Neuronal stem cell (in vitro differentiated cells): ENCODE results near the gene DCST1.

Experiments
- DNase-seq: peaks from one replicate; pipeline ENCODE4 v3.0.0-alpha.2; 2013; ENCODE audit warnings: low spot score
- H2AFZ ChIP-seq: one replicate; pipeline ENCODE4 v1.6.1; 2013; ENCODE audit warnings: mild to moderate bottlenecking, low read length, inconsistent platforms
- H2AK5ac ChIP-seq: 2 replicates; pipeline ENCODE4 v1.6.1; 2013; ENCODE audit warnings: low read depth, mild to moderate bottlenecking, inconsistent platforms, low read length, moderate library complexity, mixed read lengths
- H2BK120ac ChIP-seq: 2 replicates; pipeline ENCODE4 v1.6.1; 2013; ENCODE audit warnings: low read depth, mild to moderate bottlenecking, inconsistent platforms, low read length, moderate library complexity, mixed read lengths
- H2BK12ac ChIP-seq: one replicate; pipeline ENCODE4 v1.6.1; 2013; ENCODE audit warnings: low read length, inconsistent platforms
- H2BK15ac ChIP-seq: 2 replicates; pipeline ENCODE4 v1.6.1; 2013; ENCODE audit warnings: mild to moderate bottlenecking, low read length, inconsistent platforms, mixed read lengths
- H2BK5ac ChIP-seq: one replicate; pipeline ENCODE4 v1.6.1; 2013; ENCODE audit warnings: inconsistent platforms, mild to moderate bottlenecking, low read length, moderate library complexity
- H3K14ac ChIP-seq: one replicate; pipeline ENCODE4 v1.6.1; 2013; ENCODE audit warnings: low read length, inconsistent platforms
- H3K18ac ChIP-seq: 2 replicates; pipeline ENCODE4 v1.6.1; 2013; ENCODE audit warnings: low read length, inconsistent platforms
- H3K23ac ChIP-seq: 2 replicates; pipeline ENCODE4 v1.6.1; 2013; ENCODE audit warnings: low read depth, mild to moderate bottlenecking, mixed read lengths, low read length, inconsistent platforms; ENCODE audit not compliant: poor library complexity
- H3K27ac ChIP-seq: replicated peaks from 3 replicates; pipeline ENCODE4 v1.5.1; 2013; ENCODE audit warnings: low read length, inconsistent platforms
- H3K27me3 ChIP-seq, 3 experiments: 2 replicates each; pipeline ENCODE4 v1.6.1; 2013; ENCODE audit warnings: low read length in 3 of 3, mild to moderate bottlenecking in 2 of 3, inconsistent platforms in 1 of 3, low read depth in 1 of 3, mixed read lengths in 1 of 3, moderate library complexity in 1 of 3; ENCODE audit not compliant: control insufficient read depth in 3 of 3, insufficient read depth in 3 of 3
- H3K36me3 ChIP-seq, 2 donors: replicated peaks in 1 of 2; 2 replicates each; pipeline ENCODE4 v1.6.1; 2013; ENCODE audit warnings: low read length in 2 of 2; ENCODE audit not compliant: control insufficient read depth in 2 of 2, insufficient read depth in 2 of 2
- H3K4ac ChIP-seq: 2 replicates; pipeline ENCODE4 v1.6.1; 2013; ENCODE audit warnings: inconsistent platforms, mild to moderate bottlenecking, low read length, moderate library complexity
- H3K4me1 ChIP-seq, 2 donors: 1 replicate in 1 of 2; 2 replicates in 1 of 2; pipeline ENCODE4 v1.6.1; 2013; ENCODE audit warnings: low read length in 2 of 2, low read depth in 1 of 2; ENCODE audit not compliant: control insufficient read depth in 2 of 2, insufficient read depth in 1 of 2
- H3K4me2 ChIP-seq: one replicate; pipeline ENCODE4 v1.6.1; 2013; ENCODE audit warnings: mild to moderate bottlenecking, low read length, inconsistent platforms; ENCODE audit not compliant: insufficient read depth, poor library complexity, severe bottlenecking
- H3K4me3 ChIP-seq, 2 donors: 2 replicates each; pipeline ENCODE4 v1.5.1; 2013; ENCODE audit warnings: low read length in 2 of 2, mild to moderate bottlenecking in 2 of 2, inconsistent platforms in 1 of 2, moderate library complexity in 1 of 2
- H3K79me1 ChIP-seq: one replicate; pipeline ENCODE4 v1.6.1; 2013; ENCODE audit warnings: low read depth, mild to moderate bottlenecking, inconsistent platforms, low read length, moderate library complexity
- H3K9ac ChIP-seq: one replicate; pipeline ENCODE4 v1.6.1; 2013; ENCODE audit warnings: mild to moderate bottlenecking, low read depth, low read length, inconsistent platforms; ENCODE audit not compliant: poor library complexity
- H3K9me3 ChIP-seq, 2 donors: replicated peaks in 1 of 2; 2 replicates each; pipeline versions ENCODE3 to v1.6.1; 2013; ENCODE audit warnings: low read length in 2 of 2, mild to moderate bottlenecking in 2 of 2, inconsistent platforms in 1 of 2, low read depth in 1 of 2, mixed read lengths in 1 of 2, moderate library complexity in 1 of 2; ENCODE audit not compliant: control insufficient read depth in 2 of 2, insufficient read depth in 1 of 2
- H4K8ac ChIP-seq: one replicate; pipeline ENCODE4 v1.6.1; 2013; ENCODE audit warnings: low read depth, mild to moderate bottlenecking, inconsistent platforms, low read length, moderate library complexity
- H4K91ac ChIP-seq: one replicate; pipeline ENCODE4 v1.6.1; 2013; ENCODE audit warnings: low read length, low read depth, mild to moderate bottlenecking, inconsistent platforms; ENCODE audit not compliant: poor library complexity
- WGBS, 2 donors: extraction: QIAGEN DNeasy Blood & Tissue Kit; methylation state at CpG; one replicate each; pipeline ENCODE4 v1.1.7; 2013; ENCODE audit warnings: missing lambda C conversion rate in 2 of 2, mixed read lengths in 1 of 2; ENCODE audit not compliant: insufficient read length in 2 of 2, insufficient replicate concordance in 1 of 2; ENCODE audit errors: extremely low coverage in 2 of 2; 5-methylcytosine and 5-hydroxymethylcytosine counted together

DCST1 gene

GRCh38 chr1:155030899-155031298 lies 2.7 kb upstream of the DCST1 start:
- Histone ChIP-seq H3K27ac (no peak overlapping the region), H3K4me2 (no peak overlapping the region), H3K18ac (no peak overlapping the region), H2BK12ac (no peak overlapping the region), H3K4ac (no peak overlapping the region), H3K27me3 (no peaks in the 10 kb centered on the region), H2BK15ac (peak overlapping the region; percentile 89), H2AFZ (no peak overlapping the region), H3K4me3 (no peak overlapping the region), H3K36me3 (no peaks in the 10 kb centered on the region), H3K9ac (no peak overlapping the region), H3K23ac (no peak overlapping the region), H3K14ac (peak overlapping the region; percentile 17), H3K4me1 (no peaks in the 10 kb centered on the region), H4K91ac (no peak overlapping the region), H2BK5ac (no peak overlapping the region), H3K9me3 (no peaks in the 10 kb centered on the region), H3K79me1 (no peaks in the 10 kb centered on the region), H2AK5ac (peak overlapping the region; percentile 70), H2BK120ac (no peak overlapping the region), H4K8ac (peak overlapping the region; percentile 43)
- WGBS, 2 donors: no CpG with 5 or more reads among the region's 11 CpGs
- no peak for DNase-seq

GRCh38 chr1:155032886-155033285 lies 738 bp upstream of the DCST1 start:
- no peak overlapping the region for H2AK5ac ChIP-seq
- no CpG with 5 or more reads among the region's 12 CpGs for WGBS, 2 donors
- DNase-seq: no peak

DNA sequence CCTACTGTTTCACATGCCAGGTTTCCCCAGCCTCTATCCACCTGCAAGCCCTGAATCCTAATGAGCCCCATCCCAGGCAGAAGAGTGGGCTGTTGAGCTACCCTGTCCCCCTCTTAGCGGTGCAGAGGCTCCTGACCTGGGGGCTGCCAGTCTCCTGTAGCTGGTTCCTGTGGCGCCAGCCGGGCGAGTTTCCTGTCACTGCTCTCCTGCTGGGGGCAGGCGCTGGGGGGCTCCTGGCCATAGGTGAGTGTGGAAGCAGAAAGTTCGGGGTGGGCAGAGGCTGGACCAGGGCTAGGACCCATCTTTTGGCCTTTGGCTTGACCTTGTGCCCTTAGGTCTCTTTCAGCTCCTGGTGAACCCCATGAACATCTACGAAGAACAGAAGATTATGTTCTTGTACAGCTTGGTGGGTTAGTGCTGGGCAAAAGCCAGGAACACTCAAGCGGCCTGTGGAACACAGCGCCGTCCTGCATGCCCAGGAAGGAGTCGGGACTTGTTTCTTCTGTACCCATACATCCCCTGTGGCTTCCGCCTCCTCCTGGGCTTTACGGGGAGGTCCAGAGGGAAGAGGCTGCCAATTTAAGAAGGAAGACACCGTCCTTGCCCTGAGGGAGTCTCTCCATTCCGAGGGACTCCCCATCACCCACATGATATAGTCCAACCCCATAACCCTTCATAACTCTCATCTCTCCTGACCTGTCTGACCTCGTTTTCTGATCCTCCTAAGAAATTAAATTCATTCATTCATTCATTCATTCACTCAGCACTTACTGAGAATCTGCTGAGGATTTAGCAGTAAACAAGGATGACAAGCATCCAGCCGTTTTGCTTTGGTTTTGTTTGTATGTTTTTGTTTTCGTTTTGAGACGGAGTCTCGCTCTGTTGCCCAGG lies 939 bp downstream of the DCST1 start:
- H4K91ac ChIP-seq: no peak overlapping the region
- H3K23ac ChIP-seq: no peak overlapping the region
- no peaks in the 10 kb centered on the region for H3K36me3 ChIP-seq
- no peak overlapping the region for H2BK120ac ChIP-seq
- H4K8ac ChIP-seq: no peak overlapping the region
- peaks cover 2 to 9% of the 10 kb centered on the region in 2 donors for H3K4me1 ChIP-seq
- no peak for DNase-seq
- H3K27ac ChIP-seq: no peak overlapping the region
- H3K4ac ChIP-seq: no peak overlapping the region
- H2AFZ ChIP-seq: no peak overlapping the region
- H2BK12ac ChIP-seq: no peak overlapping the region
- no CpG with 5 or more reads among the region's 20 CpGs for WGBS, 2 donors
- H3K27me3 ChIP-seq: no peaks in the 10 kb centered on the region
- H3K14ac ChIP-seq: no peak overlapping the region
- H3K18ac ChIP-seq: peak overlapping the region; percentile 54
- no peak overlapping the region for H3K9ac ChIP-seq
- peak overlapping the region; percentile 79 for H2AK5ac ChIP-seq
- peak overlapping the region; percentile 56 for H2BK15ac ChIP-seq
- H3K4me2 ChIP-seq: no peak overlapping the region
- H2BK5ac ChIP-seq: no peak overlapping the region
- no peaks in the 10 kb centered on the region for H3K9me3 ChIP-seq
- H3K79me1 ChIP-seq: no peaks in the 10 kb centered on the region
- H3K4me3 ChIP-seq: no peak overlapping the region

More at GRCh38 chr1:155032886-155033285, 738 bp upstream of the DCST1 start:
- no peak overlapping the region for H2BK5ac ChIP-seq
- H2BK12ac ChIP-seq: no peak overlapping the region
- H2BK120ac ChIP-seq: no peak overlapping the region
- H3K18ac ChIP-seq: no peak overlapping the region
- H3K4me2 ChIP-seq: no peak overlapping the region
- H3K36me3 ChIP-seq: no peaks in the 10 kb centered on the region
- H3K9ac ChIP-seq: no peak overlapping the region
- H4K91ac ChIP-seq: no peak overlapping the region
- H4K8ac ChIP-seq: no peak overlapping the region
- no peak overlapping the region for H3K23ac ChIP-seq
- H3K27ac ChIP-seq: no peak overlapping the region
- H3K27me3 ChIP-seq: no peaks in the 10 kb centered on the region
- no peak overlapping the region for H3K4me3 ChIP-seq
- no peaks in the 10 kb centered on the region for H3K79me1 ChIP-seq
- peaks cover 2 to 5% of the 10 kb centered on the region in 2 donors for H3K4me1 ChIP-seq
- H3K4ac ChIP-seq: no peak overlapping the region
- no peak overlapping the region for H2BK15ac ChIP-seq
- H3K14ac ChIP-seq: no peak overlapping the region
- H2AFZ ChIP-seq: no peak overlapping the region
- H3K9me3 ChIP-seq: no peaks in the 10 kb centered on the region

DNA sequence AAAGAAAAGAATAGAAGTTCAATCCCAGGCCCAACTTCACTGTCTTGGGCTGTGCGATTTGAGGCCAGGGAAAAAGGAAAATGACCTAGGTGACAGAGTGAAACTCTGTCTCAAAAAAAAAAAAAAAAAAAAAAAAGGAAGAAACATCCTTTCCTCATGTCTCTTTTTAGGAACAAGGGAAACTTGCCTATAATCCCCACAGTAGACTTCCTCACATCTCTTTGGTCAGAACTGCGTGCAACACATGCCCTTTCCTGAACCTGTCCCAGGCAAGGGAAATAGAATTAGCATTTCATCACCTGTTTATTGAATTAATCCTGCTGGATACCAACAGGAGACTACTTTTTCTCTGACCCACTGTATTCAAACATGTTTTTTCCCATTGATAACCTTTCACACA lies 2.3 kb downstream of the DCST1 start:
- H3K36me3 ChIP-seq: no peaks in the 10 kb centered on the region
- no peaks in the 10 kb centered on the region for H3K9me3 ChIP-seq
- H3K4me3 ChIP-seq: no peak overlapping the region
- no peak for DNase-seq
- H2BK12ac ChIP-seq: no peak overlapping the region
- H2BK120ac ChIP-seq: no peak overlapping the region
- no peaks in the 10 kb centered on the region for H3K27me3 ChIP-seq
- no CpG with 5 or more reads among the region's 2 CpGs for WGBS, 2 donors
- no peak overlapping the region for H4K8ac ChIP-seq
- no peak overlapping the region for H3K4ac ChIP-seq
- H3K14ac ChIP-seq: no peak overlapping the region
- no peak overlapping the region for H2BK15ac ChIP-seq
- no peak overlapping the region for H3K27ac ChIP-seq
- H2AFZ ChIP-seq: no peak overlapping the region
- H2AK5ac ChIP-seq: no peak overlapping the region
- H3K4me2 ChIP-seq: no peak overlapping the region
- H3K23ac ChIP-seq: no peak overlapping the region
- no peak overlapping the region for H3K18ac ChIP-seq
- peaks cover 2 to 9% of the 10 kb centered on the region in 2 donors for H3K4me1 ChIP-seq
- no peaks in the 10 kb centered on the region for H3K79me1 ChIP-seq
- H4K91ac ChIP-seq: no peak overlapping the region
- no peak overlapping the region for H2BK5ac ChIP-seq
- no peak overlapping the region for H3K9ac ChIP-seq
